ENCODE results near the gene ANKRD33B. TPM values are rescaled to one million over a fixed set of nuclear protein-coding genes. Genes with fewer than 3 reads are reported as not detected.

Gene ANKRD33B
- total RNA-seq, 4 donors from 2014 or later, result 0.70 to 6.6 (median 3.6) TPM

- H3K36me3 ChIP-seq, result peaks cover 0 to 44% (median 0%) of the 10 kb centered on the region in 3 donors
These were observed 120.6 kb downstream of the ANKRD33B start for GRCh38 chr5:10684303-10685086.

DNA sequence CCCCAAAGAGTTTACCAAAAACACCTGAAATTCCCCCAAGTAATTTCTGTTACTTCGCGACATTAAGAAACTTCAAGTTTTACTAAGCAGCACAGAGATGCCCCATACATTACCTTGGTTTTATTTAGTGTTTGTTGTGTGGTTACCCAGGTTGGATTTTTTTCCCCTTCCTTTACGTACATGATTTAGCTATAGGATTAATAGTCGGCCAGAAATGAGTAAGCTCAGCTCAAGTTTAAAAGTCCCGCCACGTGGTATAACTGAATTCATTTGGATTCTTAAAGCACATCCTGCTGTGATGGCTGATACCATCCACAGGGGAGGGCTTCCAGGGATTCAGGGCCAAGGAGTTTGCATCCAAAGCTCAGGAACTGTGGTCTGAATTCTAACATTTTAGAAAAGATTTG lies 121.2 kb downstream of the ANKRD33B start:
- Histone ChIP-seq H3K4me3 (no peak overlapping the region), H3K27ac (no peak overlapping the region), H3K9me3 (no peaks in the 10 kb centered on the region), H3K36me3 (peaks cover 0 to 38% (median 0%) of the 10 kb centered on the region in 3 donors), H3K4me1 (no peaks in the 10 kb centered on the region), H3K27me3 (no peaks in the 10 kb centered on the region)
- TF ChIP-seq CTCF (IDR thresholded peaks at IDR 0.05) (no peak), POLR2A (IDR thresholded peaks at IDR 0.05) (no peak)
- DNase-seq, result no peak

More at GRCh38 chr5:10684303-10685086, 120.6 kb downstream of the ANKRD33B start:
- no peak overlapping the region for H3K4me3 ChIP-seq
- H3K27me3 ChIP-seq, result no peaks in the 10 kb centered on the region
- H3K4me1 ChIP-seq, result no peaks in the 10 kb centered on the region
- TF ChIP-seq CTCF (IDR thresholded peaks at IDR 0.05) (no peak), POLR2A (IDR thresholded peaks at IDR 0.05) (no peak)
- DNase-seq, result no peak
- H3K9me3 ChIP-seq, result no peaks in the 10 kb centered on the region
- no peak overlapping the region for H3K27ac ChIP-seq

- H3K27ac ChIP-seq, result no peak overlapping the region
- no peak for DNase-seq
- no peak overlapping the region for H3K4me3 ChIP-seq
- TF ChIP-seq POLR2A (IDR thresholded peaks at IDR 0.05), result no peak
- TF ChIP-seq CTCF (IDR thresholded peaks at IDR 0.05), result no peak
- H3K4me1 ChIP-seq, result no peaks in the 10 kb centered on the region
- no peaks in the 10 kb centered on the region for H3K27me3 ChIP-seq
- H3K36me3 ChIP-seq, result peaks cover 0 to 20% (median 0%) of the 10 kb centered on the region in 3 donors
- no peaks in the 10 kb centered on the region for H3K9me3 ChIP-seq
These were observed 123.0 kb downstream of the ANKRD33B start for GRCh38 chr5:10686890-10687289.

DNA sequence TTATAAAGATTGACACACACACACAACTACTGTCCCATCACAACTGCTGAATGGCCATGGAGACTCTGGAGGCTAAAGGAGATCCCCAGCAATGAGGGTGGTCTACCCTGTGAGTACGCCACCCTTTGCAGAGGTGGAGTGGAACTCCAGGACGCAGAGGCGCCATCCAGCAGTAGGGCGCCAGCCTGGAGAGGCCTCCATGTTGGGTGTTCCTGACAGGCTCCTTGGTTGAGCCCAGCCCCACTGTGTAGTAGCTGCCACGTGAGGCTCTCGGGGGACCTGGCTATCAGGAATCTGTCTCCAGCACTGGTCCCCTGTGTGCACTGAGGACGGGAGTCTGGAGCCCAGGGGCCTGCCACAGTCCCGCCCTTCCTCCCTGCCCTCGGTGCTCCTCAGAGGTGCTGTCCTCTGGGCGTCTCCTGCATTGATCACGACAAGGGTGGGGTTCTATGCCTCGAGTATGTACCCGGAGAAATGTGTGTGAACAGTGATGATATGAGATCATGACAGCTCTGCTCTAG lies 124.8 kb downstream of the ANKRD33B start:
- Histone ChIP-seq H3K4me1 (no peaks in the 10 kb centered on the region), H3K27me3 (no peaks in the 10 kb centered on the region), H3K4me3 (no peak overlapping the region), H3K27ac (no peak overlapping the region), H3K36me3 (peaks cover 0 to 4% (median 0%) of the 10 kb centered on the region in 3 donors), H3K9me3 (no peaks in the 10 kb centered on the region)
- no peak for DNase-seq
- no peak for TF ChIP-seq CTCF (IDR thresholded peaks at IDR 0.05)

- peaks cover 0 to 4% (median 0%) of the 10 kb centered on the region in 3 donors for H3K36me3 ChIP-seq
- no peaks in the 10 kb centered on the region for H3K9me3 ChIP-seq
- TF ChIP-seq POLR2A (IDR thresholded peaks at IDR 0.05) (no peak), CTCF (IDR thresholded peaks at IDR 0.05) (no peak)
- H3K27ac ChIP-seq, result no peak overlapping the region
- H3K4me1 ChIP-seq, result no peaks in the 10 kb centered on the region
- no peak for DNase-seq
- no peak overlapping the region for H3K4me3 ChIP-seq
- no peaks in the 10 kb centered on the region for H3K27me3 ChIP-seq
These were observed 125.7 kb downstream of the ANKRD33B start for GRCh38 chr5:10689391-10690081.
